K562 (cell line): ENCODE data around the gene MARK3. TPM values are rescaled to one million over a fixed set of nuclear protein-coding genes. Genes with fewer than 3 reads are reported as not detected.

Source experiments
- AFF1 ChIP-seq, 2 experiments: fragments of 450-650 bp; IDR thresholded peaks; 2 replicates each; pipeline ENCODE4 v1.6.1; 2018; ENCODE audit warnings: mild to moderate bottlenecking in 2 of 2, low read depth in 1 of 2; ENCODE audit not compliant: partially characterized antibody in 2 of 2
- ARID1B ChIP-seq: fragments of 450-650 bp; IDR thresholded peaks from 2 replicates; pipeline ENCODE4 v1.6.1; 2016; ENCODE audit warnings: antibody characterized with exemption, mild to moderate bottlenecking, inconsistent platforms
- CAMTA2 ChIP-seq: fragments of 250-450 bp; sonication (Bioruptor Pico); conservative IDR thresholded peaks from 2 replicates; pipeline ENCODE4 v1.5.1; 2022
- ELK3 ChIP-seq: fragments of 450-650 bp; formaldehyde crosslinking; IDR thresholded peaks from 2 replicates; pipeline ENCODE4 v1.4.0; 2020; ENCODE audit warnings: mild to moderate bottlenecking
- HMG20A ChIP-seq: fragments of 450-650 bp; formaldehyde crosslinking; conservative IDR thresholded peaks from 2 replicates; pipeline ENCODE4 v1.4.0; 2020; ENCODE audit warnings: mild to moderate bottlenecking, mixed read lengths
- RBM34 ChIP-seq: fragments of 200-400 bp; formaldehyde crosslinking; IDR thresholded peaks from 2 replicates; pipeline ENCODE4 v1.6.1; 2018; ENCODE audit warnings: low read length, borderline replicate concordance; ENCODE audit not compliant: insufficient read depth
- SRF ChIP-seq, 2 experiments: fragments of 250-450, 450-650 bp in 1 of 2; sonication (Bioruptor Pico) in 1 of 2; sonication (generic) in 1 of 2; formaldehyde crosslinking; IDR thresholded peaks; 2 replicates each; pipeline versions ENCODE4 v1.5.0 to v1.5.1; 2020 to 2022; ENCODE audit warnings: mild to moderate bottlenecking in 1 of 2, missing genetic modification reagents in 1 of 2
- TEAD1 ChIP-seq, 2 experiments: fragments of 450-650 bp in 1 of 2; sonication (generic) in 1 of 2; formaldehyde crosslinking; IDR thresholded peaks; 2 replicates each; pipeline versions ENCODE4 v1.4.0 to v1.8.0; 2020 to 2022; ENCODE audit warnings: mild to moderate bottlenecking in 2 of 2, missing genetic modification reagents in 1 of 2
- ZKSCAN8 ChIP-seq: fragments of 200-800 bp; sonication (Bioruptor generic); IDR thresholded peaks from 2 replicates; pipeline ENCODE4 v1.6.1; 2016; ENCODE audit warnings: missing genetic modification characterization, missing compliant biosample characterization
- ZNF174 ChIP-seq: fragments of 250-450 bp; sonication (Bioruptor Pico); IDR thresholded peaks from 2 replicates; pipeline ENCODE4 v1.4.0; 2020; ENCODE audit warnings: mild to moderate bottlenecking
- ZNF239 ChIP-seq: fragments of 250-450 bp; sonication (Bioruptor Pico); IDR thresholded peaks from 2 replicates; pipeline ENCODE4 v1.4.0; 2020; ENCODE audit warnings: mild to moderate bottlenecking
- ZNF324 ChIP-seq: fragments of 250-450 bp; sonication (Bioruptor Pico); IDR thresholded peaks from 2 replicates; pipeline ENCODE4 v1.4.0; 2020; ENCODE audit warnings: mild to moderate bottlenecking
- ZNF41 ChIP-seq: fragments of 250-450 bp; sonication (Bioruptor Pico); conservative IDR thresholded peaks from 2 replicates; pipeline ENCODE4 v1.4.0; 2020; ENCODE audit warnings: mild to moderate bottlenecking
- ZNF583 ChIP-seq: fragments of 250-450 bp; sonication (Bioruptor Pico); IDR thresholded peaks from 2 replicates; pipeline ENCODE4 v1.4.0; 2020
- ZNF639 ChIP-seq, 2 experiments: fragments of 200-800 bp in 1 of 2; sonication (Bioruptor generic) in 1 of 2; sonication (generic) in 1 of 2; formaldehyde crosslinking in 1 of 2; IDR thresholded peaks in 1 of 2; conservative IDR thresholded peaks in 1 of 2; 2 replicates each; pipeline versions ENCODE4 v1.5.0 to v1.6.1; 2016 to 2020; ENCODE audit warnings: missing compliant biosample characterization in 1 of 2, missing genetic modification characterization in 1 of 2, missing genetic modification reagents in 1 of 2
- polyA plus RNA-seq, 8 experiments: library from polyadenylated mRNA; depleted of rRNA in 4 of 8; stranded (reverse) in 5 of 8; unstranded in 3 of 8; fragments of >200 nt; fragmentation: Nextera tagmentation in 2 of 8; fragmentation: Illumina TruSeq in 1 of 8; extraction: Ambion mirVana in 2 of 8; extraction: Trizol in 1 of 8; gene quantifications; 2 replicates each; pipeline versions ENCODE4 v1.2.1 to v1.2.3, GENCODE V29; 2011 to 2014; ENCODE audit warnings: inconsistent platforms in 1 of 8, missing spikeins in 1 of 8
- total RNA-seq, 7 experiments: library from RNA; depleted of rRNA in 6 of 7; stranded (reverse); fragments of >200 nt in 6 of 7; fragmentation: Illumina TruSeq in 2 of 7; extraction: Trizol in 2 of 7; gene quantifications; 2 replicates each; pipeline versions ENCODE4 v1.2.1 to v1.2.3, GENCODE V29; 2011 to 2021; ENCODE audit warnings: low replicate concordance in 1 of 7
- TF ChIP-seq, protein P1 (sequence below), 2 experiments: fragments of 450-650 bp in 1 of 2; sonication (generic) in 1 of 2; formaldehyde crosslinking; conservative IDR thresholded peaks; 2 replicates each; pipeline versions ENCODE4 v1.4.0 to v1.8.1; 2020 to 2022; ENCODE audit warnings: mild to moderate bottlenecking in 1 of 2, missing genetic modification reagents in 1 of 2
- TF ChIP-seq, protein P2 (sequence below): fragments of 450-650 bp; formaldehyde crosslinking; IDR thresholded peaks from 2 replicates; pipeline ENCODE4 v1.4.0; 2020; ENCODE audit warnings: mild to moderate bottlenecking, moderate library complexity

The MARK3 gene
- total and polyA plus RNA-seq, 9 of the 15 experiments (the other 6 are each of a cell fraction or from before 2014, with no cell fraction given): 10.1 to 68.7 (median 56.3) TPM

DNA sequence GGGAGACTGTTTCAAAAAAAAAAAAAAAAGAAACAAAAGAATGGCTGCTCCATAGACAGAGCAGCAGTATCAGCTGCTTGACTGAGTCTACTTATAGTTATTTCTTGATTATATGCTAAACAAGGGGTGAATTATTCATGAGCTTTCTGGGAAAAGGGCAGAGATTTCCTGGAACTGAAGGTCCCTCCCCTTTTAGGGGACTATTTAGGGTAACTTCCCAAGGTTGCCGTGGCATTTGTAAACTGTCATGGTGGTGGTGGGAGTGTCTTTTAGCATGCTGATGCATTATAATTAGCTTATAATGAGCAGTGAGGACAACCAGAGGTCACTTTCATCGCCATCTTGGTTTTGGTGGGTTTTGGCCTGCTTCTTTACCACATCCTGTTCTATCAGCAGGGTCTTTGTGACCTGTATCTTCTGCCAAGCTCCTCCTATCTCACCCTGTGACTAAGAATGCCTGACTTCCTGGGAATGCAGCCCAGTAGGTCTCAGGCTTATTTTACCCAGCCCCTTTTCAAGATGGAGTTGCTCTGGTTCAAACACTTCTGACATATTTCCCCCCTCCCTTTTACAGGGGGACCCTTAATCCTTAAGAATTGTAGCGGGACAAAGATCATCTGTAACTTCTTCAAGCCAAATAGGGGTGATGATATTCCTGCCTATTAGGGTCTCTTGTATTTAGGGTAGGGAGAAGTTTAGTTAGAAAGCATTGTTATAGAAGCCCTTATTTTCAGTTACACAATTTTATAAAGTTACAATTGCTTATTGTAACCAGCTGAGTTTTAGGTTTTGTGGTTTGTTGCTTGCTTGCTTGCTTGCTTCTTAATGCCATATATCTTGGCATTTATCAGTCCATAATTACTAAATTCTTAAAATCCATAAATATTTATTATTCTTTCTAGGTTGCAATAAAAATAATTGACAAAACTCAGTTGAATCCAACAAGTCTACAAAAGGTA, 42.5 kb downstream of the MARK3 start (continued):
- TF ChIP-seq TEAD1 (CRISPR knock-in tag; IDR thresholded peaks at IDR 0.05): peak in 1 of 2 experiments; percentile 100; a peak in 2 of 4 replicates
- TF ChIP-seq ZNF239 (CRISPR knock-in tag): peak; percentile 99
- peak; percentile 100 for TF ChIP-seq ZNF583 (CRISPR knock-in tag)
- peak; percentile 55 for TF ChIP-seq ARID1B
- TF ChIP-seq ELK3 (CRISPR knock-in tag): peak; percentile 98
- peak in 1 of 2 experiments; percentile 100; a peak in 2 of 4 replicates for TF ChIP-seq ZNF639 (CRISPR knock-in tag; conservative IDR thresholded peaks at IDR 0.05 in 1 of 2, IDR thresholded peaks at IDR 0.05 in 1 of 2)
- TF ChIP-seq, protein P1, sequence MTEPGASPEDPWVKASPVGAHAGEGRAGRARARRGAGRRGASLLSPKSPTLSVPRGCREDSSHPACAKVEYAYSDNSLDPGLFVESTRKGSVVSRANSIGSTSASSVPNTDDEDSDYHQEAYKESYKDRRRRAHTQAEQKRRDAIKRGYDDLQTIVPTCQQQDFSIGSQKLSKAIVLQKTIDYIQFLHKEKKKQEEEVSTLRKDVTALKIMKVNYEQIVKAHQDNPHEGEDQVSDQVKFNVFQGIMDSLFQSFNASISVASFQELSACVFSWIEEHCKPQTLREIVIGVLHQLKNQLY (CRISPR knock-in tag; conservative IDR thresholded peaks at IDR 0.05): peak in 1 of 2 experiments; percentile 95; a peak in 2 of 4 replicates
- no peak for TF ChIP-seq RBM34
- TF ChIP-seq, protein P2, sequence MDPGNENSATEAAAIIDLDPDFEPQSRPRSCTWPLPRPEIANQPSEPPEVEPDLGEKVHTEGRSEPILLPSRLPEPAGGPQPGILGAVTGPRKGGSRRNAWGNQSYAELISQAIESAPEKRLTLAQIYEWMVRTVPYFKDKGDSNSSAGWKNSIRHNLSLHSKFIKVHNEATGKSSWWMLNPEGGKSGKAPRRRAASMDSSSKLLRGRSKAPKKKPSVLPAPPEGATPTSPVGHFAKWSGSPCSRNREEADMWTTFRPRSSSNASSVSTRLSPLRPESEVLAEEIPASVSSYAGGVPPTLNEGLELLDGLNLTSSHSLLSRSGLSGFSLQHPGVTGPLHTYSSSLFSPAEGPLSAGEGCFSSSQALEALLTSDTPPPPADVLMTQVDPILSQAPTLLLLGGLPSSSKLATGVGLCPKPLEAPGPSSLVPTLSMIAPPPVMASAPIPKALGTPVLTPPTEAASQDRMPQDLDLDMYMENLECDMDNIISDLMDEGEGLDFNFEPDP (CRISPR knock-in tag): peak; percentile 99
- peak; percentile 98 for TF ChIP-seq CAMTA2 (CRISPR knock-in tag)
- peak; percentile 90 to 95; a peak in 3 of 4 replicates for TF ChIP-seq SRF (CRISPR knock-in tag; IDR thresholded peaks at IDR 0.05)
- TF ChIP-seq ZNF41 (CRISPR knock-in tag): peak; percentile 99
- peak; percentile 99 for TF ChIP-seq HMG20A (CRISPR knock-in tag)
- TF ChIP-seq ZNF324 (CRISPR knock-in tag): peak; percentile 97
- peak; percentile 99 for TF ChIP-seq ZNF174 (CRISPR knock-in tag)
- TF ChIP-seq ZKSCAN8 (CRISPR knock-in tag): peak; percentile 99
- peak; percentile 42 to 75 for TF ChIP-seq AFF1 (IDR thresholded peaks at IDR 0.05; ENCODE audit: low read depth in 1 of 2, partially characterized antibody in 2 of 2)
